SK-N-SH (cell line): ENCODE results near the gene ZNF396. TPM values are rescaled to one million over a fixed set of nuclear protein-coding genes. Genes with fewer than 3 reads are reported as not detected.

Experiments
- CTCF ChIA-PET: fragments of 300-600, 350-600 bp; formaldehyde crosslinking; extraction: SDS; loops from one replicate; lab custom pipeline; 2021; lab: Yijun Ruan, JAX
- POLR2A ChIA-PET: fragments of 350-600 bp; sonication (Branson Sonifier 250); formaldehyde crosslinking; extraction: SDS; loops from one replicate; lab custom pipeline; 2020; ENCODE audit warnings: antibody characterized with exemption, inconsistent platforms; lab: Yijun Ruan, JAX
- DNase-seq: peaks from one replicate; pipeline ENCODE4 v3.0.0; 2012
- H2AFZ ChIP-seq: fragments of 200-600 bp; sonication (generic); 2 replicates; pipeline ENCODE4 v1.8.1; 2016; ENCODE audit warnings: antibody characterized with exemption, mild to moderate bottlenecking, low read depth
- H3F3A ChIP-seq: fragments of 200-600 bp; sonication (generic); replicated peaks from 2 replicates; pipeline ENCODE3; 2016; ENCODE audit warnings: antibody characterized with exemption, mild to moderate bottlenecking; ENCODE audit not compliant: insufficient read depth
- H3K27ac ChIP-seq, 2 experiments: fragments of 200-500 bp in 1 of 2; fragments of 200-600 bp in 1 of 2; sonication (Bioruptor generic) in 1 of 2; sonication (generic), shearing (Covaris generic) in 1 of 2; 2 replicates each; pipeline versions ENCODE4 v1.5.1 to v1.6.1; 2014 to 2016; ENCODE audit warnings: low read depth in 2 of 2, inconsistent platforms in 1 of 2, low read length in 1 of 2, mild to moderate bottlenecking in 1 of 2, mixed read lengths in 1 of 2
- H3K27me3 ChIP-seq: fragments of 200-600 bp; sonication (generic), shearing (Covaris generic); 2 replicates; pipeline ENCODE4 v1.6.1; 2016; ENCODE audit warnings: mixed run types; ENCODE audit not compliant: insufficient read depth
- H3K36me3 ChIP-seq, 2 experiments: fragments of 200-500 bp in 1 of 2; fragments of 200-600 bp in 1 of 2; sonication (Bioruptor generic) in 1 of 2; sonication (generic) in 1 of 2; replicated peaks in 1 of 2; 2 replicates each; pipeline versions ENCODE3 to v1.5.1; 2014 to 2016; ENCODE audit warnings: low read length in 1 of 2, mild to moderate bottlenecking in 1 of 2; ENCODE audit not compliant: insufficient read depth in 2 of 2, control insufficient read depth in 1 of 2
- H3K4me1 ChIP-seq, 2 experiments: fragments of 200-500 bp in 1 of 2; fragments of 200-600 bp in 1 of 2; sonication (Bioruptor generic) in 1 of 2; sonication (generic), shearing (Covaris generic) in 1 of 2; 2 replicates each; pipeline versions ENCODE4 v1.5.1 to v1.6.1; 2014 to 2016; ENCODE audit warnings: low read depth in 1 of 2, low read length in 1 of 2, mixed run types in 1 of 2; ENCODE audit not compliant: insufficient read depth in 2 of 2, control insufficient read depth in 1 of 2
- H3K4me2 ChIP-seq: fragments of 200-600 bp; sonication (generic), shearing (Covaris generic); 2 replicates; pipeline ENCODE4 v1.6.1; 2017; ENCODE audit warnings: mixed run types
- H3K4me3 ChIP-seq, 2 experiments: fragments of 200-500 bp in 1 of 2; fragments of 200-600 bp in 1 of 2; sonication (Bioruptor generic) in 1 of 2; sonication (generic), shearing (Covaris generic) in 1 of 2; 2 replicates each; pipeline versions ENCODE4 v1.5.1 to v1.8.1; 2014 to 2016; ENCODE audit warnings: low read depth in 2 of 2, inconsistent platforms in 1 of 2, low read length in 1 of 2, mild to moderate bottlenecking in 1 of 2, mixed read lengths in 1 of 2, moderate library complexity in 1 of 2
- H3K79me2 ChIP-seq: fragments of 200-600 bp; sonication (generic); 2 replicates; pipeline ENCODE4 v1.8.1; 2017; ENCODE audit warnings: mild to moderate bottlenecking; ENCODE audit not compliant: insufficient read depth
- H3K9ac ChIP-seq: fragments of 200-600 bp; sonication (generic); 2 replicates; pipeline ENCODE4 v1.6.1; 2017; ENCODE audit warnings: mixed run types
- H3K9me2 ChIP-seq: fragments of 200-600 bp; sonication (generic); 2 replicates; pipeline ENCODE4 v1.6.1; 2017; ENCODE audit warnings: mixed run types
- H3K9me3 ChIP-seq: fragments of 200-600 bp; sonication (generic); 2 replicates; pipeline ENCODE4 v1.6.1; 2017; ENCODE audit warnings: mixed run types, mild to moderate bottlenecking, moderate library complexity
- H4K20me1 ChIP-seq: fragments of 200-600 bp; sonication (generic); 2 replicates; pipeline ENCODE4 v1.6.1; 2017; ENCODE audit warnings: mild to moderate bottlenecking, mixed run types; ENCODE audit not compliant: insufficient read depth
- EP300 ChIP-seq, 2 experiments: IDR thresholded peaks; 2 replicates each; pipeline versions ENCODE4 v1.4.0 to v1.6.1; 2012; ENCODE audit warnings: borderline replicate concordance in 1 of 2, low read depth in 1 of 2, low read length in 1 of 2
- EZH2phosphoT487 ChIP-seq: fragments of 200-600 bp; sonication (generic); IDR thresholded peaks from 2 replicates; pipeline ENCODE4 v1.6.1; 2017; ENCODE audit warnings: low read depth, mixed run types, mild to moderate bottlenecking, antibody characterized with exemption, moderate library complexity, borderline replicate concordance
- FOXM1 ChIP-seq: IDR thresholded peaks from 2 replicates; pipeline ENCODE4 v1.4.0; 2012; ENCODE audit warnings: low read depth, mild to moderate bottlenecking
- NFIC ChIP-seq: IDR thresholded peaks from 2 replicates; pipeline ENCODE4 v1.4.0; 2012; ENCODE audit warnings: borderline replicate concordance
- REST ChIP-seq: IDR thresholded peaks from 2 replicates; pipeline ENCODE4 v1.6.1; 2012; ENCODE audit warnings: mild to moderate bottlenecking, low read depth, low read length, moderate library complexity
- RFX5 ChIP-seq: IDR thresholded peaks from 2 replicates; pipeline ENCODE4 v1.6.1; 2012; ENCODE audit warnings: mild to moderate bottlenecking, improper control_type of control experiment, low read length
- TAF1 ChIP-seq: IDR thresholded peaks from 2 replicates; pipeline ENCODE4 v1.6.1; 2012; ENCODE audit warnings: low read depth, mild to moderate bottlenecking, low read length, moderate library complexity, borderline replicate concordance
- TCF12 ChIP-seq: IDR thresholded peaks from 2 replicates; pipeline ENCODE4 v1.4.0; 2012
- TEAD4 ChIP-seq: IDR thresholded peaks from 2 replicates; pipeline ENCODE4 v1.4.0; 2012; ENCODE audit warnings: mild to moderate bottlenecking, borderline replicate concordance; ENCODE audit not compliant: insufficient read depth
- USF1 ChIP-seq: IDR thresholded peaks from 2 replicates; pipeline ENCODE4 v1.4.0; 2012; ENCODE audit warnings: low read depth, borderline replicate concordance
- USF2 ChIP-seq: fragments of 150-350 bp; IDR thresholded peaks from 2 replicates; pipeline ENCODE4 v1.6.1; 2017; ENCODE audit warnings: antibody characterized with exemption, low read length, low read depth, borderline replicate concordance
- WGBS: methylation state at CpG from one replicate; pipeline ENCODE4 v1.1.6; 2017; ENCODE audit warnings: low lambda C conversion rate; 5-methylcytosine and 5-hydroxymethylcytosine counted together
- polyA plus RNA-seq, 3 experiments: library from polyadenylated mRNA; depleted of rRNA; stranded (reverse); fragments of >200 nt; gene quantifications; 2 replicates each; pipeline ENCODE4 v1.2.3, GENCODE V29; 2012

Gene ZNF396
- polyA plus RNA-seq, 1 of the 3 experiments (the other 2 are of a cell fraction), result 0.41 TPM

GRCh38 chr18:35334212-35334611 is 42.9 kb downstream of the ZNF396 start:
- Histone ChIP-seq H3K36me3 (peaks cover 69 to 77% of the 10 kb centered on the region in 2 experiments), H3K4me2 (no peak overlapping the region), H3K27me3 (no peaks in the 10 kb centered on the region), H3K9ac (no peak overlapping the region), H3K4me3 (no peak overlapping the region), H3K4me1 (no peaks in the 10 kb centered on the region), H3K27ac (0 out of 4 replicates have a peak overlapping the region, but pooled peaks of 1 of the 2 experiments have one; percentile 11), H3K79me2 (peaks cover 41% of the 10 kb centered on the region), H3F3A (peaks cover 8% of the 10 kb centered on the region), H3K9me3 (no peaks in the 10 kb centered on the region), H3K9me2 (no peaks in the 10 kb centered on the region), H4K20me1 (peaks cover under 1% of the 10 kb centered on the region; the same call in 1 of the 2 replicates), H2AFZ (no peak overlapping the region)
- CTCF ChIA-PET, result no interaction called here
- DNase-seq, result no peak
- WGBS, result 100% methylated on average over 1 of the region's 1 CpG
- TF ChIP-seq NFIC (no peak), REST (no peak), TAF1 (no peak), EP300 (IDR thresholded peaks at IDR 0.05; ENCODE audit: borderline replicate concordance in 1 of 2, low read depth in 1 of 2, low read length in 1 of 2) (no peak), TCF12 (no peak), TEAD4 (no peak), RFX5 (no peak), EZH2phosphoT487 (no peak), USF2 (no peak), USF1 (no peak), FOXM1 (no peak)
- POLR2A ChIA-PET, result interaction anchor here (0.8 kb wide), 1 partner anchor 67 kb away, joined by 6 read pairs; no protein-coding TSS in a partner anchor
